ENCODE data around the gene NPAS3.

Gene NPAS3

DNA sequence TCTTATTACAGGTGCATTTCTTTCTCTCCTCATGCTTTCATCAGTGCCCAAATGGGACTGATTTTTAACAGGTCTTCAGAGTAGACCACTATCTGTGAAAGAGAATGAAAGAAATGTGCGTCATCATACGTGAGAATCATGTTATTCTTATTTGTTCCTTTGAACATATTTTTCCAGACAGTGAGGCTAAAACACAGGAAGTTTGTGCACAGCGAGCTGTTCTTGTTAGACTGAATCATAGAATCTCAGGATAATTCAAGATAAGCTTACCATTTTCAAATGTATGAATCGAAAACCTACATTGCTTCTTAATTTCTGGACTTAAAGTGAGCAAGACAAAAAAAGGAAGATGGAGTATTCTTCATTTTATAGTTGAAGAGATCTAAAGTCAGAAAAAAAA is 629.1 kb downstream of the NPAS3 start:
- no peak overlapping the region for H3K4me3 Mint-ChIP-seq
- DNase-seq (no peak), ATAC-seq (no peak)
- H3K9me3 Mint-ChIP-seq: no peaks in the 10 kb centered on the region
- no peak overlapping the region for H3K27ac Mint-ChIP-seq
- H3K36me3 Mint-ChIP-seq (ENCODE audit: low read depth): no peaks in the 10 kb centered on the region
- H3K4me1 Mint-ChIP-seq: no peaks in the 10 kb centered on the region
- H3K27me3 Mint-ChIP-seq: no peaks in the 10 kb centered on the region

DNA sequence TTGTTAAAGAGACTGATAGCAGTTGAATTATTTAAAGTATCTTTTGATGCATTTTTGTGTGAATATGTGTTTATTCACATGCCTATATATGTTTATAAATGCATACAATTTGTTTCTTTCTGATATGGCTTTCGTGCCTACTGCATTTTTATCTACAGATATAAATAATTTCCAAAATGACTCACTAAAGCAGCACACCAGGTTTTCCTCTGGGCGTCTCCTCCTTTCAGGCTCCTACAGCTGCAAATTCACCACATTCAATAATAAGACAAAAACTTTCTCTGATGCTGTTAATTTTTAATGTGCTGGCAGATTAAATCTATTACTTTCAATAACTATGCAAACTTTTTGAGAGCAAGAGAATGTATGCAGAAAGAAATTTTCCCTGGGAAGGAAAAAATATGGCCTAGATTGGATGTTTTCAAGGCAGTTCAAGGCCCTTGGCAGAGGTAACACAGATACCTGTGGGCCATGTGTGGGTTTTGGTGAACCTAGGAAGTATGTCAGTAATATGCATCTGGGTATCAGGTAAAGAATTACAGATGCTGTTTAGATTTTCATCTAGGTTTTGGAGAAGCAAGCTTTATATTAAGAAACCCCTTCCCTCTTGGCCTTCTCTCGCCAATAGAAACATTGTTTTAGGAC is 630.4 kb downstream of the NPAS3 start:
- no peak for ATAC-seq
- H3K9me3 Mint-ChIP-seq: no peaks in the 10 kb centered on the region
- no peaks in the 10 kb centered on the region for H3K36me3 Mint-ChIP-seq (ENCODE audit: low read depth)
- H3K4me3 Mint-ChIP-seq: no peak overlapping the region
- no peak overlapping the region for H3K27ac Mint-ChIP-seq
- H3K4me1 Mint-ChIP-seq: no peaks in the 10 kb centered on the region
- DNase-seq: no peak
- no peaks in the 10 kb centered on the region for H3K27me3 Mint-ChIP-seq

DNA sequence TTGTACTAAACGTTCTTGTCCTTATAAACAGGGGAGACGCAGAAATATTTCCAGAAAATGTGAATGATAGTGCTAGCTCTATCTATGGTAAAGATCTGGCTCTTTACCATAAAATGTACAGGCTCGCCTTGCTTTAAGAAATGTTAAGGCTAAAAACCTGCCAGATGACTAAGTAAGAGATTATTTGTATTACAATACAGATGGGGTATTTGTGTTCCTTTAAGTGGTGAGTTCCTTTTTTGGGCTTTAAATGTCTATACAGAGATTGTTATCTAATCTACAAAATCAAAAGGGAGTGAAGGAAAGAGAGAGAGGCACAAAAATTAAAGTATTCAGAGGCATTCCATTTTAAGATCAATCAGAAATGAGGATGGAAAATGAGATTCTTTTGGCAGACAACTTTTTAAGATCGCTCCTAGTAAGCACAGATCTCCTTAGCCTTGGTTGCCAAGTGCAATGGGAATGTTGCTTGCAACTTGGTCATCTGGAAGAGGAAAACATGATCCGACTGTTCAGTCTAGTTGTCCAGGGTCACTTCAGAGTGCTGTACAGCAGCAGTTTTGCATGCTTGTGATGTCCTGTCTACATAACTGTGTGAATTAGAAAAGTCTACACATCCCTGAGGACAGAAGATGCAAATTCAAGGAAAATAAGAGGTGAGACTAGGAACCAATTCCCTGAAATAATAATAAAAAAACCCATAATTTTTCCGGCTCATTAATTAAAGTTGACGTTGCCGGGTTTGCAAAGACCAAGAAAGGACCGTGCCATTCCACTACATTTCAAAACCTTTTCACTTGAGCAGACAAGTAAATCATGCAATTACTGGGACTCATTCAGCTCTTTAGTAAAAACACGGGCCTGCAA is 631.4 kb downstream of the NPAS3 start:
- no peak overlapping the region for H3K4me3 Mint-ChIP-seq
- no peak overlapping the region for H3K27ac Mint-ChIP-seq
- H3K27me3 Mint-ChIP-seq: no peaks in the 10 kb centered on the region
- H3K4me1 Mint-ChIP-seq: no peaks in the 10 kb centered on the region
- no peak for DNase-seq
- no peaks in the 10 kb centered on the region for H3K36me3 Mint-ChIP-seq (ENCODE audit: low read depth)
- ATAC-seq: no peak
- H3K9me3 Mint-ChIP-seq: no peaks in the 10 kb centered on the region

- DNase-seq (no peak), ATAC-seq (no peak)
- Mint-ChIP-seq H3K27ac (no peak overlapping the region), H3K27me3 (no peaks in the 10 kb centered on the region), H3K4me3 (no peak overlapping the region), H3K4me1 (no peaks in the 10 kb centered on the region), H3K9me3 (no peaks in the 10 kb centered on the region), H3K36me3 (ENCODE audit: low read depth) (no peaks in the 10 kb centered on the region)
Measured at GRCh38 chr14:33570694-33571310, 632.1 kb downstream of the NPAS3 start.

- ATAC-seq (no peak), DNase-seq (no peak)
- no peak overlapping the region for H3K4me3 Mint-ChIP-seq
- peaks cover 4% of the 10 kb centered on the region for H3K9me3 Mint-ChIP-seq
- no peaks in the 10 kb centered on the region for H3K4me1 Mint-ChIP-seq
- H3K27ac Mint-ChIP-seq: no peak overlapping the region
- no peaks in the 10 kb centered on the region for H3K36me3 Mint-ChIP-seq (ENCODE audit: low read depth)
- no peaks in the 10 kb centered on the region for H3K27me3 Mint-ChIP-seq
Measured at GRCh38 chr14:33573301-33573880, 634.7 kb downstream of the NPAS3 start.

- DNase-seq (no peak), ATAC-seq (no peak)
- Mint-ChIP-seq H3K27ac (no peak overlapping the region), H3K4me3 (no peak overlapping the region), H3K9me3 (peaks cover 4% of the 10 kb centered on the region), H3K4me1 (no peaks in the 10 kb centered on the region), H3K36me3 (ENCODE audit: low read depth) (no peaks in the 10 kb centered on the region), H3K27me3 (no peaks in the 10 kb centered on the region)
Measured at GRCh38 chr14:33576014-33576413, 637.3 kb downstream of the NPAS3 start.

- ATAC-seq (no peak), DNase-seq (no peak)
- H3K27me3 Mint-ChIP-seq: no peaks in the 10 kb centered on the region
- H3K36me3 Mint-ChIP-seq (ENCODE audit: low read depth): no peaks in the 10 kb centered on the region
- no peaks in the 10 kb centered on the region for H3K4me1 Mint-ChIP-seq
- H3K27ac Mint-ChIP-seq: no peak overlapping the region
- H3K9me3 Mint-ChIP-seq: peaks cover 4% of the 10 kb centered on the region
- H3K4me3 Mint-ChIP-seq: no peak overlapping the region
Measured at GRCh38 chr14:33578461-33579216, 640.0 kb downstream of the NPAS3 start.

- Mint-ChIP-seq H3K36me3 (ENCODE audit: low read depth) (no peaks in the 10 kb centered on the region), H3K27ac (no peak overlapping the region)
- ATAC-seq: no peak
Measured at GRCh38 chr14:33580231-33580749, 641.6 kb downstream of the NPAS3 start.

GRCh38 chr14:33580841-33581240 is 642.2 kb downstream of the NPAS3 start:
- Mint-ChIP-seq H3K9me3 (peaks cover 4% of the 10 kb centered on the region), H3K27me3 (peaks cover 2% of the 10 kb centered on the region), H3K36me3 (ENCODE audit: low read depth) (no peaks in the 10 kb centered on the region), H3K4me3 (no peak overlapping the region), H3K4me1 (no peaks in the 10 kb centered on the region), H3K27ac (no peak overlapping the region)
- ATAC-seq: no peak
- DNase-seq: no peak

More at GRCh38 chr14:33580231-33580749, 641.6 kb downstream of the NPAS3 start:
- no peak overlapping the region for H3K4me3 Mint-ChIP-seq
- H3K9me3 Mint-ChIP-seq: peaks cover 4% of the 10 kb centered on the region
- H3K27me3 Mint-ChIP-seq: peaks cover 2% of the 10 kb centered on the region
- H3K4me1 Mint-ChIP-seq: no peaks in the 10 kb centered on the region
- no peak for DNase-seq

- Mint-ChIP-seq H3K4me1 (no peaks in the 10 kb centered on the region), H3K36me3 (ENCODE audit: low read depth) (no peaks in the 10 kb centered on the region), H3K27me3 (peaks cover 2% of the 10 kb centered on the region), H3K4me3 (no peak overlapping the region), H3K9me3 (no peaks in the 10 kb centered on the region), H3K27ac (no peak overlapping the region)
- DNase-seq (no peak), ATAC-seq (no peak)
Measured at GRCh38 chr14:33584697-33585096, 646.0 kb downstream of the NPAS3 start.

GRCh38 chr14:33586806-33587205 is 648.1 kb downstream of the NPAS3 start:
- Mint-ChIP-seq H3K27me3 (peaks cover 2% of the 10 kb centered on the region), H3K4me1 (no peaks in the 10 kb centered on the region), H3K4me3 (no peak overlapping the region), H3K27ac (no peak overlapping the region), H3K9me3 (no peaks in the 10 kb centered on the region), H3K36me3 (ENCODE audit: low read depth) (no peaks in the 10 kb centered on the region)
- DNase-seq (no peak), ATAC-seq (no peak)

DNA sequence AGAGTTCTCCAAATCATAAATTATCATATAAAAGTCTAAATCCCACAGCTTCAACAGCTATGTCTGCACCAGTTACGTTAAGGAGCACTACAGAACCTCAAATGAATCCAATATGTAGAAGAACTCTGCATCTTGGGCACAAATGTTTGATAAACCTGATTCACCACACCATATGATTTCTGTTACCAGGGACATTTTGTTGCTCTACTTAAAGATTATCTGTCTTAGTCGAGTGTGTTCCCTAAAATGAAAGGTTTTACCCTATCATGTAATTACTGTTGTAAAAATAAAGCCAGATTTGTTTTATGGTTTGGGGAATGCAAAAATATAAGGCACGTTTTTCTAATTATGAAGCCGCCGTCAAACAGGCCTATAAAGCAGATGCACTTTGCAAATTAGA is 649.1 kb downstream of the NPAS3 start:
- Mint-ChIP-seq H3K9me3 (no peaks in the 10 kb centered on the region), H3K4me3 (no peak overlapping the region), H3K27ac (no peak overlapping the region), H3K4me1 (no peaks in the 10 kb centered on the region), H3K36me3 (ENCODE audit: low read depth) (no peaks in the 10 kb centered on the region), H3K27me3 (peaks cover 2% of the 10 kb centered on the region)
- DNase-seq (no peak), ATAC-seq (no peak)

DNA sequence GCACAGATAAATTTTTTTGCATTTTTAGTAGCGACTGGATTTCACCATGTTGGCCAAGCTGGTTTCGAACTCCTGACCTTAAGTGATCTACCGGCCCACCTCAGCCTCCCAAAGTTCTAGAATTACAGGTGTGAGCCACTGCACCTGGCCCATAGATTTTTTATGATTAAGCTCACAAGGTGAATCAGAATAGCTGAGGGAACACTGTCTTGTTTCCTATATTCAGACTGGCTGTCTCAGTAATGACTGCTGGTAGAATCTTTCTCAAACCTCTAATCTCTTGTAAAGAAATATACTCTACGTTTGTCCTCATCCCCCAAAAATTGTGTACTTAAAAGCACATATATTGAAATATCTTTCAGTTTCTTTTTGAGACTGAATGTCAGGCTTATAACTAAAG is 650.1 kb downstream of the NPAS3 start:
- no peak for DNase-seq
- H3K4me3 Mint-ChIP-seq: no peak overlapping the region
- no peaks in the 10 kb centered on the region for H3K4me1 Mint-ChIP-seq
- ATAC-seq: no peak
- H3K27ac Mint-ChIP-seq: no peak overlapping the region
- H3K36me3 Mint-ChIP-seq (ENCODE audit: low read depth): no peaks in the 10 kb centered on the region
- H3K27me3 Mint-ChIP-seq: peaks cover 2% of the 10 kb centered on the region
- H3K9me3 Mint-ChIP-seq: no peaks in the 10 kb centered on the region

- Mint-ChIP-seq H3K9me3 (no peaks in the 10 kb centered on the region), H3K36me3 (ENCODE audit: low read depth) (no peaks in the 10 kb centered on the region), H3K4me3 (no peak overlapping the region), H3K27me3 (no peaks in the 10 kb centered on the region), H3K4me1 (no peaks in the 10 kb centered on the region), H3K27ac (no peak overlapping the region)
- DNase-seq: no peak
- ATAC-seq: no peak
Measured at GRCh38 chr14:33589334-33589733, 650.7 kb downstream of the NPAS3 start.
